ENCODE measurements around the gene PRSS48.

PRSS48 gene

GRCh38 chr4:151291485-151291884, 14.5 kb downstream of the PRSS48 start:
- H3K9me3 ChIP-seq (ENCODE audit: control insufficient read depth, low read length) = no peaks in the 10 kb centered on the region
- H3K27me3 ChIP-seq (ENCODE audit: control insufficient read depth, insufficient read depth, low read length) = no peaks in the 10 kb centered on the region
- no peak overlapping the region for H2AFZ ChIP-seq
- TF ChIP-seq CTCF (IDR thresholded peaks at IDR 0.05) = no peak
- no peak overlapping the region for H3K9ac ChIP-seq
- H3K36me3 ChIP-seq (ENCODE audit: control insufficient read depth, insufficient read depth, low read length) = no peaks in the 10 kb centered on the region
- no peaks in the 10 kb centered on the region for H3K79me2 ChIP-seq
- H3K4me1 ChIP-seq = no peaks in the 10 kb centered on the region
- H3K4me3 ChIP-seq (ENCODE audit: low read depth, low read length) = no peak overlapping the region
- H3K27ac ChIP-seq = no peak overlapping the region
- no peak overlapping the region for H3K4me2 ChIP-seq (ENCODE audit: low read length)

GRCh38 chr4:151292038-151292437, 15.1 kb downstream of the PRSS48 start:
- Histone ChIP-seq H3K9ac (no peak overlapping the region), H3K4me3 (ENCODE audit: low read depth, low read length) (no peak overlapping the region), H3K27ac (no peak overlapping the region), H3K27me3 (ENCODE audit: control insufficient read depth, insufficient read depth, low read length) (no peaks in the 10 kb centered on the region), H2AFZ (no peak overlapping the region), H3K4me1 (no peaks in the 10 kb centered on the region), H3K36me3 (ENCODE audit: control insufficient read depth, insufficient read depth, low read length) (no peaks in the 10 kb centered on the region), H3K4me2 (ENCODE audit: low read length) (no peak overlapping the region), H3K79me2 (no peaks in the 10 kb centered on the region), H3K9me3 (ENCODE audit: control insufficient read depth, low read length) (no peaks in the 10 kb centered on the region)
- TF ChIP-seq CTCF (IDR thresholded peaks at IDR 0.05) = no peak

GRCh38 chr4:151294833-151295496, 18.0 kb downstream of the PRSS48 start:
- Histone ChIP-seq H3K4me1 (no peaks in the 10 kb centered on the region), H3K4me2 (ENCODE audit: low read length) (no peak overlapping the region), H3K27me3 (ENCODE audit: control insufficient read depth, insufficient read depth, low read length) (no peaks in the 10 kb centered on the region), H3K9me3 (ENCODE audit: control insufficient read depth, low read length) (no peaks in the 10 kb centered on the region), H2AFZ (no peak overlapping the region), H3K4me3 (ENCODE audit: low read depth, low read length) (no peak overlapping the region), H3K9ac (no peak overlapping the region), H3K79me2 (no peaks in the 10 kb centered on the region), H3K36me3 (ENCODE audit: control insufficient read depth, insufficient read depth, low read length) (no peaks in the 10 kb centered on the region), H3K27ac (no peak overlapping the region)
- TF ChIP-seq CTCF (IDR thresholded peaks at IDR 0.05) = no peak

- Histone ChIP-seq H3K4me2 (ENCODE audit: low read length) (no peak overlapping the region), H3K27ac (no peak overlapping the region), H3K27me3 (ENCODE audit: control insufficient read depth, insufficient read depth, low read length) (no peaks in the 10 kb centered on the region), H3K9ac (no peak overlapping the region), H3K4me1 (no peaks in the 10 kb centered on the region), H3K36me3 (ENCODE audit: control insufficient read depth, insufficient read depth, low read length) (no peaks in the 10 kb centered on the region), H2AFZ (no peak overlapping the region), H3K79me2 (peaks cover 5% of the 10 kb centered on the region), H3K9me3 (ENCODE audit: control insufficient read depth, low read length) (no peaks in the 10 kb centered on the region), H3K4me3 (ENCODE audit: low read depth, low read length) (no peak overlapping the region)
- TF ChIP-seq CTCF (IDR thresholded peaks at IDR 0.05) = no peak
These were observed 19.3 kb downstream of the PRSS48 start for GRCh38 chr4:151296227-151296626.

- Histone ChIP-seq H3K4me3 (ENCODE audit: low read depth, low read length) (no peak overlapping the region), H3K4me2 (ENCODE audit: low read length) (no peak overlapping the region), H3K4me1 (no peaks in the 10 kb centered on the region), H3K36me3 (ENCODE audit: control insufficient read depth, insufficient read depth, low read length) (no peaks in the 10 kb centered on the region), H2AFZ (no peak overlapping the region), H3K79me2 (peaks cover 5% of the 10 kb centered on the region), H3K9ac (no peak overlapping the region), H3K27me3 (ENCODE audit: control insufficient read depth, insufficient read depth, low read length) (no peaks in the 10 kb centered on the region), H3K27ac (no peak overlapping the region), H3K9me3 (ENCODE audit: control insufficient read depth, low read length) (no peaks in the 10 kb centered on the region)
- TF ChIP-seq CTCF (IDR thresholded peaks at IDR 0.05) = no peak
These were observed 20.2 kb downstream of the PRSS48 start for GRCh38 chr4:151297170-151297569.
